Fibroblast of skin of left biceps (primary cell): ENCODE data around the gene HEXIM1.

Source experiments
- DNase-seq, 2 experiments: peaks; one replicate each; pipeline ENCODE4 v3.0.0-alpha.2; 2013; ENCODE audit warnings: low read depth in 2 of 2

Gene HEXIM1

GRCh38 chr17:45129940-45130680 lies 18.2 kb upstream of the HEXIM1 start:
- no peak for DNase-seq

- DNase-seq, result no peak
Observed at GRCh38 chr17:45130681-45131615, 17.3 kb upstream of the HEXIM1 start.

GRCh38 chr17:45131616-45132319 lies 16.5 kb upstream of the HEXIM1 start:
- DNase-seq, result no peak

- no peak for DNase-seq
Observed at GRCh38 chr17:45132320-45132571, 16.0 kb upstream of the HEXIM1 start, which contains the start of gene PLCD3. Gene PLCD3, minus strand, starts transcription at chr17:45132515. Its CDS starts 105 bp downstream, at chr17:45132410.

GRCh38 chr17:45132572-45133463 lies 15.5 kb upstream of the HEXIM1 start:
- DNase-seq, result no peak

- peak; percentile 90 to 93 for DNase-seq
Observed at GRCh38 chr17:45135192-45135977, 12.9 kb upstream of the HEXIM1 start, which contains the start of gene ACBD4. Gene ACBD4, plus strand, starts transcription at chr17:45135687. Its CDS starts 458 bp downstream, at chr17:45136145.

GRCh38 chr17:45135978-45136791 lies 12.1 kb upstream of the HEXIM1 start:
- DNase-seq, result no peak

- DNase-seq, result no peak
Observed at GRCh38 chr17:45136846-45137560, 11.3 kb upstream of the HEXIM1 start.

GRCh38 chr17:45137561-45138305 lies 10.5 kb upstream of the HEXIM1 start:
- no peak for DNase-seq

GRCh38 chr17:45138911-45139532 lies 9.3 kb upstream of the HEXIM1 start:
- no peak for DNase-seq

GRCh38 chr17:45139533-45139920 lies 8.7 kb upstream of the HEXIM1 start:
- DNase-seq, result no peak

- no peak for DNase-seq
Observed at GRCh38 chr17:45143094-45143670, 5.1 kb upstream of the HEXIM1 start.

GRCh38 chr17:45143767-45144198 lies 4.5 kb upstream of the HEXIM1 start:
- DNase-seq, result peak; percentile 79 to 84

- no peak for DNase-seq
Observed at GRCh38 chr17:45144199-45145034, 3.9 kb upstream of the HEXIM1 start.

- no peak for DNase-seq
Observed at GRCh38 chr17:45145035-45145389, 3.3 kb upstream of the HEXIM1 start.

- no peak for DNase-seq
Observed at GRCh38 chr17:45146166-45146565, 2.1 kb upstream of the HEXIM1 start.

GRCh38 chr17:45146592-45146889 lies 1.7 kb upstream of the HEXIM1 start:
- DNase-seq, result no peak
